Measurements from ENCODE around the gene MYCBPAP. TPM values are rescaled to one million over a fixed set of nuclear protein-coding genes. Genes with fewer than 3 reads are reported as not detected.
"Not testable (repeated sequence)": the region's sequence is repeated elsewhere in the genome, so short reads cannot be mapped to it uniquely, and the experiment has no call there.

The MYCBPAP gene
- total RNA-seq, 4 donors from 2014 or later = 0.64 to 3.7 (median 2.7) TPM; not detected in 1

DNA sequence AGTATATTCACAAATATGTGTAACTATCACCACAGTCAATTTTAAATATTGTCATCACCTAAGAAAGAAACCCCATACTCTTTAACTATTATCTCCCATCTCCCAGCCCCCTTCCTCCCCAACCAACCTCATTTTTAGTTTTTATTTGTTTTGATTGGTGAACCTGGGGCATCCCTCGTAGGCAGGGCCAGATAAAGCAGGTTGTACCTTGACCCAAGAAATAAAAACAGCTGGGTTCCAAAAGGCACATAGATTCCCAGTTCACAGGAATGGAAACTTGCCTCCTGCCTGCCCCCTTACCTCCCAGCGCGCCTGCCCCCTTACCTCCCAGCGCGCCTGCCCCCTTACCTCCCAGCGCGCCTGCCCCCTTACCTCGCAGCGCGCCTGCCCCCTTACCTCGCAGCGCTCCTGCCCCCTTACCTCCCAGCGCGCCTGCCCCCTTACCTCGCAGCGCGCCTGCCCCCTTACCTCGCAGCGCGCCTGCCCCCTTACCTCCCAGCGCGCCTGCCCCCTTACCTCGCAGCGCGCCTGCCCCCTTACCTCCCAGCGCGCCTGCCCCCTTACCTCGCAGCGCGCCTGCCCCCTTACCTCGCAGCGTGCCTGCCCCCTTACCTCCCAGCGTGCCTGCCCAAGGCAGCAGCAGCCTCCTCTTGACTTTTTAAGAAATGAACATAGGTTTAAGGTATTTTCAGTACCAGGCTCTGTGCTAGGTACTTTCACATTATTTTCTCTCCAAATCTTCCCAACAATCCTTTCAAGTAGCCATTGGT, 32.3 kb upstream of the MYCBPAP start:
- WGBS, 2 donors (ENCODE audit: low coverage in 1 of 2) = 24 to 28% methylated on average over 5 to 30 of the region's 33 CpGs
- H3K9me3 ChIP-seq; H3K36me3 ChIP-seq; intact Hi-C loops (cut with DNase I; ENCODE audit: low total_unique reads); H3K27me3 ChIP-seq; DNase-seq; in situ Hi-C loops (cut with MboI; ENCODE audit: low pct_ligation_motif_present in 1 of 4, low pct_unique_long_range_greater_than_20kb in 1 of 4, low sequenced_read_pairs in 3 of 4): not testable (repeated sequence)
- Histone ChIP-seq H3K4me3 (peak overlapping the region in 2 of 4 donors; percentile 15 to 39), H3K4me1 (peaks cover 12 to 39% (median 23%) of the 10 kb centered on the region in 4 donors), H3K27ac (peak overlapping the region; percentile 57 to 73 (median 61))
- TF ChIP-seq POLR2AphosphoS5 (IDR thresholded peaks at IDR 0.05) = peak in 2 of 3 donors; percentile 45 to 59
- peak; percentile 2 for TF ChIP-seq POLR2A (IDR thresholded peaks at IDR 0.05)

DNA sequence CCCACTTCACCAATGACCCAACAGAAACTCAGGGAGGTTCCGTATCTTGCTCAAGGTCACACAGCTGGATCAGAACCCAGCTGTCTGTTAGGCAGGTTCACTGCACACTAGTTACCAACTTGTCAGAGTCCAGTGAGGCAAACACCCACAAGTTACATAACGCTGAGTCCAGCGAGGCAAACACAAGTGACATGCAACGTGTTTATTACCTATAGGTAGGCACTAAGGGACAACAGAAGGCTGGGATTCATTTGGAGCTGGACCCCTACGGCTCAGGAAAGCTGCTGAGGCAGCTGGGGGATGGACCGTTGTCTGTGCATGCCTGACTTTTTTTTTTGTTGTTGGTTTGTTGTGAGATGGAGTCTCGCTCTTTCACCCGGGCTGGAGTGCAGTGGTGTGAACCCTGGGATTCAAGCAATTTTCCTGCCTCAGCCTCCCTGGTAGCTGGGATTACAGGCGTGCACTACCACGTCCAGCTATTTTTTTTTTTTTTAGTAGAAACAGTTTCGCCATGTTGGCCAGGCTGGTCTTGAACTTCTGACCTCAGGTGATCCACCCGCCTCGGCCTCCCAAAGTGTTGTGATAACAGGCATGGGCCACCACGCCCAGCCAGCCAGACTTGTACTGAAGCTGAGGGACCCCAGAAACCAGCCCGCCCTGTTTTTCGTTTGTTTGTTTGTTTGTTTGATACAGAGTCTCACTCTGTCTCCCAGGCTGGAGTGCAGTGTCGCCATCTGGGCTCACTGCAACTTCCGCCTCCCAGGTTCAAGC, 31.5 kb upstream of the MYCBPAP start:
- no peaks in the 10 kb centered on the region for H3K27me3 ChIP-seq
- H3K27ac ChIP-seq = peak overlapping the region; percentile 57 to 73 (median 61)
- 75% methylated on average over 15 of the region's 18 CpGs; no CpG with 5 or more reads in 1 of the 2 donors for WGBS, 2 donors (ENCODE audit: low coverage in 1 of 2)
- in situ Hi-C loops (cut with MboI; ENCODE audit: low pct_ligation_motif_present in 1 of 4, low pct_unique_long_range_greater_than_20kb in 1 of 4, low sequenced_read_pairs in 3 of 4) (no loop called here), intact Hi-C loops (cut with DNase I; ENCODE audit: low total_unique reads) (no loop called here)
- TF ChIP-seq EP300 (IDR thresholded peaks at IDR 0.05; ENCODE audit: low read depth) (no peak), POLR2A (IDR thresholded peaks at IDR 0.05) (peak; percentile 70), POLR2AphosphoS5 (IDR thresholded peaks at IDR 0.05) (peak in 2 of 3 donors; percentile 85 to 92)
- TF ChIP-seq, protein P1, sequence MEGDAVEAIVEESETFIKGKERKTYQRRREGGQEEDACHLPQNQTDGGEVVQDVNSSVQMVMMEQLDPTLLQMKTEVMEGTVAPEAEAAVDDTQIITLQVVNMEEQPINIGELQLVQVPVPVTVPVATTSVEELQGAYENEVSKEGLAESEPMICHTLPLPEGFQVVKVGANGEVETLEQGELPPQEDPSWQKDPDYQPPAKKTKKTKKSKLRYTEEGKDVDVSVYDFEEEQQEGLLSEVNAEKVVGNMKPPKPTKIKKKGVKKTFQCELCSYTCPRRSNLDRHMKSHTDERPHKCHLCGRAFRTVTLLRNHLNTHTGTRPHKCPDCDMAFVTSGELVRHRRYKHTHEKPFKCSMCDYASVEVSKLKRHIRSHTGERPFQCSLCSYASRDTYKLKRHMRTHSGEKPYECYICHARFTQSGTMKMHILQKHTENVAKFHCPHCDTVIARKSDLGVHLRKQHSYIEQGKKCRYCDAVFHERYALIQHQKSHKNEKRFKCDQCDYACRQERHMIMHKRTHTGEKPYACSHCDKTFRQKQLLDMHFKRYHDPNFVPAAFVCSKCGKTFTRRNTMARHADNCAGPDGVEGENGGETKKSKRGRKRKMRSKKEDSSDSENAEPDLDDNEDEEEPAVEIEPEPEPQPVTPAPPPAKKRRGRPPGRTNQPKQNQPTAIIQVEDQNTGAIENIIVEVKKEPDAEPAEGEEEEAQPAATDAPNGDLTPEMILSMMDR (IDR thresholded peaks at IDR 0.05) = no peak
- H3K4me3 ChIP-seq = peak overlapping the region in 2 of 4 donors; percentile 15 to 39
- no peaks in the 10 kb centered on the region for H3K36me3 ChIP-seq
- peaks cover 10 to 37% (median 22%) of the 10 kb centered on the region in 4 donors for H3K4me1 ChIP-seq
- DNase-seq = peak; percentile 58
- H3K9me3 ChIP-seq = no peaks in the 10 kb centered on the region

DNA sequence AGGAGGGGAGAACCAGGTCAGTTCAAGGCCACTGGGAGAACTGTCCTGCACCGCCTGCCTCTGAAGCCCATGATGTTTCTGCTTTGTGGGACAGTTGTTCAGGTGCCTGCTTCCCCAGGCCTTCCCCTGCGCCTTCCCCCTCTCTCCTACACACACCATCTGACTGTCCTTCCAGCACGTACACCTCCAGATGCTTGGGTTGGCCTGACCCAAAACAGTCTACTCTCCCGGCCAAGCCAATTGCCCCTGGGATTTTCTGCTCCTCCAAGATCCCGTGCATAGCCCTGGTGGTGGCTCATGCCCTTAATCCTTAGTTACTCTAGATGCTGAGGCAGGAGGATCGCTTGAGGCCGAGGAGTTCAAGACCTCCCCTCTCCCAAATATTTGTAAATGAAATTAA, 30.3 kb upstream of the MYCBPAP start:
- peaks cover 16 to 45% (median 28%) of the 10 kb centered on the region in 4 donors for H3K4me1 ChIP-seq
- in situ Hi-C loops (cut with MboI; ENCODE audit: low pct_ligation_motif_present in 1 of 4, low pct_unique_long_range_greater_than_20kb in 1 of 4, low sequenced_read_pairs in 3 of 4) = no loop called here
- peak overlapping the region in 1 of 4 donors; percentile 65 for H3K4me3 ChIP-seq
- DNase-seq = no peak
- TF ChIP-seq EP300 (IDR thresholded peaks at IDR 0.05; ENCODE audit: low read depth) (no peak), POLR2A (IDR thresholded peaks at IDR 0.05) (no peak), POLR2AphosphoS5 (IDR thresholded peaks at IDR 0.05) (no peak)
- TF ChIP-seq, protein P1 (IDR thresholded peaks at IDR 0.05) = no peak
- intact Hi-C loops (cut with DNase I; ENCODE audit: low total_unique reads) = no loop called here
- no peaks in the 10 kb centered on the region for H3K27me3 ChIP-seq
- no peaks in the 10 kb centered on the region for H3K36me3 ChIP-seq
- H3K9me3 ChIP-seq = no peaks in the 10 kb centered on the region
- peak overlapping the region; percentile 90 to 93 (median 92) for H3K27ac ChIP-seq
- WGBS, 2 donors (ENCODE audit: low coverage in 1 of 2) = 75% methylated on average over 7 of the region's 7 CpGs; no CpG with 5 or more reads in 1 of the 2 donors

- H3K27ac ChIP-seq = peak within 1 kb of the TSS; percentile 90 to 93 (median 92)
- 0 to 6% methylated on average over 1 to 47 of the region's 75 CpGs for WGBS, 2 donors (ENCODE audit: low coverage in 1 of 2)
- DNase-seq = peak; percentile 90
- peak within 1 kb of the TSS; percentile 44 to 73 (median 65) for H3K4me3 ChIP-seq
- H3K27me3 ChIP-seq = no peaks in the 10 kb centered on the region
- H3K36me3 ChIP-seq = peaks cover 0 to 6% (median 2%) of the 10 kb centered on the region in 4 donors
- H3K4me1 ChIP-seq = peaks cover 16 to 48% (median 28%) of the 10 kb centered on the region in 4 donors
- in situ Hi-C loops (cut with MboI; ENCODE audit: low pct_ligation_motif_present in 1 of 4, low pct_unique_long_range_greater_than_20kb in 1 of 4, low sequenced_read_pairs in 3 of 4) (no loop called here), intact Hi-C loops (cut with DNase I; ENCODE audit: low total_unique reads) (no loop called here)
- TF ChIP-seq, protein P1 (IDR thresholded peaks at IDR 0.05) = peak; percentile 76 to 94 (median 88)
- TF ChIP-seq POLR2A (IDR thresholded peaks at IDR 0.05) (peak; percentile 65), EP300 (IDR thresholded peaks at IDR 0.05; ENCODE audit: low read depth) (no peak), POLR2AphosphoS5 (IDR thresholded peaks at IDR 0.05) (peak; percentile 30 to 89 (median 87))
- no peaks in the 10 kb centered on the region for H3K9me3 ChIP-seq
Observed at GRCh38 chr17:50478391-50479381, 29.6 kb upstream of the MYCBPAP start, which contains the start of gene RSAD1. TSS of gene RSAD1 (plus strand) at chr17:50478860. CDS start at chr17:50478885, 25 bp downstream.

Measured in transverse colon (tissue), 4 donors.